ENCODE measurements around the gene FLNB.

DNA sequence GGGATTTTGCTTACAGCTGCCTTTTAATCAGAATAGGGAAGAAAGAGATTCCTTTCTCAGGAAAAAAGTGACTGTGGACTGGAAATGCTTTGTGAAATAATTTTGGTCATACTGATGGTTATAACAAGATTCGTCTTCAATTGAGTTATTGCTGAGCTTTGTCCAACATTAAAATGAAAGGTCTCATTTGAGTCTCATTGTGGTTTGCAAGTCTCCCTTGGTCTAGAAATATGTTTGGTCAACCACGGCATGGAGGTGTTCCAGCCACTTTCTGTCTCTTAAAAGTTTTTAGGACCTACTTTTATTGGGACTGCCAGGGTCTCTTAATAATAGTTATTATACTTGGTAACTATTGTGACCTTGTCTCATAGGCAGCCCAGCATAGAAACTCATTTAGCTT lies 15.3 kb downstream of the FLNB start:
- TF ChIP-seq, protein P1, sequence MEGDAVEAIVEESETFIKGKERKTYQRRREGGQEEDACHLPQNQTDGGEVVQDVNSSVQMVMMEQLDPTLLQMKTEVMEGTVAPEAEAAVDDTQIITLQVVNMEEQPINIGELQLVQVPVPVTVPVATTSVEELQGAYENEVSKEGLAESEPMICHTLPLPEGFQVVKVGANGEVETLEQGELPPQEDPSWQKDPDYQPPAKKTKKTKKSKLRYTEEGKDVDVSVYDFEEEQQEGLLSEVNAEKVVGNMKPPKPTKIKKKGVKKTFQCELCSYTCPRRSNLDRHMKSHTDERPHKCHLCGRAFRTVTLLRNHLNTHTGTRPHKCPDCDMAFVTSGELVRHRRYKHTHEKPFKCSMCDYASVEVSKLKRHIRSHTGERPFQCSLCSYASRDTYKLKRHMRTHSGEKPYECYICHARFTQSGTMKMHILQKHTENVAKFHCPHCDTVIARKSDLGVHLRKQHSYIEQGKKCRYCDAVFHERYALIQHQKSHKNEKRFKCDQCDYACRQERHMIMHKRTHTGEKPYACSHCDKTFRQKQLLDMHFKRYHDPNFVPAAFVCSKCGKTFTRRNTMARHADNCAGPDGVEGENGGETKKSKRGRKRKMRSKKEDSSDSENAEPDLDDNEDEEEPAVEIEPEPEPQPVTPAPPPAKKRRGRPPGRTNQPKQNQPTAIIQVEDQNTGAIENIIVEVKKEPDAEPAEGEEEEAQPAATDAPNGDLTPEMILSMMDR (CRISPR knock-in tag; IDR thresholded peaks at IDR 0.05), result no peak
- TF ChIP-seq ZBTB46 (CRISPR knock-in tag; IDR thresholded peaks at IDR 0.05; ENCODE audit: borderline replicate concordance) (no peak), ZBTB33 (CRISPR knock-in tag; IDR thresholded peaks at IDR 0.05) (no peak), ASH2L (IDR thresholded peaks at IDR 0.05; ENCODE audit: insufficient read length, low read depth, low read length) (no peak), ZBTB20 (CRISPR knock-in tag; IDR thresholded peaks at IDR 0.05; ENCODE audit: borderline replicate concordance, low read depth) (no peak), SP1 (IDR thresholded peaks at IDR 0.05) (no peak), SP1 (CRISPR knock-in tag; IDR thresholded peaks at IDR 0.05) (no peak), ZNF138 (CRISPR knock-in tag; IDR thresholded peaks at IDR 0.05; ENCODE audit: low read depth) (no peak), TGIF2 (CRISPR knock-in tag; IDR thresholded peaks at IDR 0.05) (no peak), GATAD1 (CRISPR knock-in tag; IDR thresholded peaks at IDR 0.05) (no peak), ZBTB7A (CRISPR knock-in tag; IDR thresholded peaks at IDR 0.05) (no peak), ZNF589 (CRISPR knock-in tag; conservative IDR thresholded peaks at IDR 0.05) (no peak), RAD21 (CRISPR knock-in tag; IDR thresholded peaks at IDR 0.05) (no peak)
- TF ChIP-seq, protein P2, sequence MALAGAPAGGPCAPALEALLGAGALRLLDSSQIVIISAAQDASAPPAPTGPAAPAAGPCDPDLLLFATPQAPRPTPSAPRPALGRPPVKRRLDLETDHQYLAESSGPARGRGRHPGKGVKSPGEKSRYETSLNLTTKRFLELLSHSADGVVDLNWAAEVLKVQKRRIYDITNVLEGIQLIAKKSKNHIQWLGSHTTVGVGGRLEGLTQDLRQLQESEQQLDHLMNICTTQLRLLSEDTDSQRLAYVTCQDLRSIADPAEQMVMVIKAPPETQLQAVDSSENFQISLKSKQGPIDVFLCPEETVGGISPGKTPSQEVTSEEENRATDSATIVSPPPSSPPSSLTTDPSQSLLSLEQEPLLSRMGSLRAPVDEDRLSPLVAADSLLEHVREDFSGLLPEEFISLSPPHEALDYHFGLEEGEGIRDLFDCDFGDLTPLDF (CRISPR knock-in tag; IDR thresholded peaks at IDR 0.05), result no peak
